HG02840 (cell line): ENCODE measurements around the gene USP47.

Experiments
- ATAC-seq: cut with Tn5 transposase; IDR thresholded peaks from one replicate; pipeline ENCODE4 v1.9.1; 2021; ENCODE audit warnings: mild to moderate bottlenecking, moderate library complexity, moderate number of reproducible peaks; ENCODE audit not compliant: unreplicated experiment, low FRiP score

Gene USP47

DNA sequence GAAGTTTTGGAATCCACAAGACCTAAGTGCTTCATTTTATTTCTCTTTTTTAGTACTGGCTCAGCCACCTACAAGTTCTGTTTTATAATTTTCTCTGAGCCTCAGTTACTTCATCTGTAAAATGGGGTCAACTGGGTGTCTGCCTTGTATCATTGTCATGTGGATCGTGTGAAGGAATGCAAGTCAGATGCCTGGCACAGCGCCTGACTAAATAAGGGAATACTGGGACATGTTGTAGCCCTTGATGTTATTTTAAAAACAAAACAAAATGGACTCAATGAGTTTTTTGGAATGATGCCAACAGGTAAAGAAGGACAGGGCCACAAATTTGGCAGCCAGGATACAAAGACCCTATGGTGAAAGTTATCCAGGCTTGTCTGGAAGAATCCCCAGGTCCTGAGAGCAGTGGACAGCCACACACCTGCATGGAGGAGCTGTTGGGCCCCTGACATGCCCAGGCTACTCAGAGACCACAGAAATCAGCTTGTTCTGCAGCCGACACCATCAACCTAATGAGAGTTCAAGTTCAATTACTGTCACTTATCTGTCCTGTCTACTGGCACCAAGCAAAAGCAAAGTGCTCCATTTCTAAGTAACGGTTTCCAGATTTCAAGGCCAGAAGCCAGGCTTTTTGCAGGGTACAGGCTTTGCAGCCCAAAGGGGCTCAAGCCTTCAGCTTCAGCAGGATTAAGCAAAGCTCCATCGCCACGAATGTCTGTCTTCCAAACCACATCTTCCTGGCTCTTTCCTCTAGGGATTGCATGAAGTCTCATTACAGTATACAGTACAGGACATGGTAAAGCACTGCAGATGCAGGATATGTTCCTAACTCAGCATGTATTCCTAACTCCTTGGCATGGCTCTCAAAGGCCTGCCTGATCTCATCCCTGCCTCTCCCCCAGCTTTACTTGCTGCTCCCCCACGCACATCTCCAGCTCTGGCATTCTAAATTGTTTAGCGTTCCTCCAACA lies 148.3 kb downstream of the USP47 start:
- no peak for ATAC-seq

DNA sequence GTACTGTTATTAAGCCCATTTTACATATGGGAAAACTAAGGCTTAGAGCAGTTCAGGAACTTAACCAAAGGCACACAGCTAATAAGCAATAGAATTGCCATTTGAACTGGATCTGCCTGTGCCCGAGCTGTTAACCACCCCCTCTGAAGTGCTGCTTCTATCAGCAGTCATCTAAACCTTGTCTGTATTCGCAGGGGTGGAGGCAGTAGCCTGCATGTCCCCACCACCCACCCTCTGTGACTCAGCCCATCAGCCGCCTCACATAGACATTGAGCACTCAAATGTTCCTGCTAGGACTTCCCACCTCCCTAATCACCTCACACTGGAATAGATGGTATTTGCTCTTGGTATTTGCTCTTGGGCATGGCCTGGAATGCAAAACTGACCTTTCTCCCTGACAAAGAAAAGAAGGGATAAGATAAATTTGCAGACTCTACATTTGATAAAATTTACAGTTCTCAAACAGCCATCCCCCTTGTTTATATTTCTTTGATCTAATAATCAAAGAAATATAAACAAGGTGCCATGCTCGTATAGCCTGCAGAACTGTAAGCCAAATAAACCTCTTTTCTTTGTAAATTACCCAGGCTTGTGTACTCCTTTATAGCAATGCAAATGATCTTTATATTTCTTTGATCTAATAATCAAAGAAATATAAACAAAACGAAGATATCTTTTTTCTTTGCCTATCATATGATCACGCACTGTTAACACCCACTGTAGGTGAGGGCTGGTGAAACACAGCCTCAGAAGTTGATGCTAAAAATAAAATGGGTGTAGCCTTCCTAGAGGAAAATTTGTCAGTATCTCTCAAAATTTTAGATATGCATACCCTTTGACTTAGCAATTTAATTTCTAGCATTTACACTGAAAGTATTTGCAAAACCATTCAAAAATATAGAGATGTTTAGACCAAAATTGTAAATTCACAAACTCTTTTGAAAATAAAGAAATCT lies 150.8 kb downstream of the USP47 start:
- ATAC-seq: no peak

DNA sequence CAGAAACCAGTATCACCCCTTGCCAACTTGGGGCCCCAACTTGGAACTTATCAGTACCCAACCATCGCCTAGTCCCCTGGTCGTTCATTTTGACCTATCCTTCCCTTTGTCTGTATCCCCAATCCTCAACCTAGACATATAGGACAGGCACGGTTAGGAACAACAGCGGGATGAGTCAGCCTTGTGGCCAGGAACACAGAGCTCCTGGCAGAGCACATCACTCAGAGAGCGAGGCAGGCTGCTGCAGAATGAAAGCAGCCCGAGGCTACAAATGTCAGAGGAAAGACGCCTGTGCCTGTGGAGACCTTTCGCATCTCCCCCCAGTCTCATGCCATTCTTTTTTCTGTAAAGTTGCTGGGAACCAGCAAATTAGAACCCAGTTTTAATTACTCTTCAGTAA lies 152.1 kb downstream of the USP47 start:
- no peak for ATAC-seq

DNA sequence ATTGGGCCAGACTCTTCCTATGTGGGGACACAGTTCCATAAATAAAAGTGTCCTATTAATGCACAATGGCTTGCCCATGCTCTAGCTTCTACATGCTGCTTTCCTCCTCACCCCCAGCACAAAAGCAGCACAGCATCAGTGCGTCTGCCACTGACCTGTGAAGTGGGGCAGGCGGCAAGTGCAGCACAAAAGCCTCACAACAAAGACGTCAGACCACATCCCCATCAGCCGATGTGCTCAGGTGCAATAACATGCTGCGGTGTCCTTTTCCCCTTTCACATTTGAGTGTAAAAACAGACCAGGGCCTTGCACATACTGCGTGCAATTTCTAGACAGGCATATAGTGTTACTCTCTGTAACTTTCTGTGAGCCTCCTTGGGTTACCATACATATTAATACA lies 153.8 kb downstream of the USP47 start:
- ATAC-seq: no peak

DNA sequence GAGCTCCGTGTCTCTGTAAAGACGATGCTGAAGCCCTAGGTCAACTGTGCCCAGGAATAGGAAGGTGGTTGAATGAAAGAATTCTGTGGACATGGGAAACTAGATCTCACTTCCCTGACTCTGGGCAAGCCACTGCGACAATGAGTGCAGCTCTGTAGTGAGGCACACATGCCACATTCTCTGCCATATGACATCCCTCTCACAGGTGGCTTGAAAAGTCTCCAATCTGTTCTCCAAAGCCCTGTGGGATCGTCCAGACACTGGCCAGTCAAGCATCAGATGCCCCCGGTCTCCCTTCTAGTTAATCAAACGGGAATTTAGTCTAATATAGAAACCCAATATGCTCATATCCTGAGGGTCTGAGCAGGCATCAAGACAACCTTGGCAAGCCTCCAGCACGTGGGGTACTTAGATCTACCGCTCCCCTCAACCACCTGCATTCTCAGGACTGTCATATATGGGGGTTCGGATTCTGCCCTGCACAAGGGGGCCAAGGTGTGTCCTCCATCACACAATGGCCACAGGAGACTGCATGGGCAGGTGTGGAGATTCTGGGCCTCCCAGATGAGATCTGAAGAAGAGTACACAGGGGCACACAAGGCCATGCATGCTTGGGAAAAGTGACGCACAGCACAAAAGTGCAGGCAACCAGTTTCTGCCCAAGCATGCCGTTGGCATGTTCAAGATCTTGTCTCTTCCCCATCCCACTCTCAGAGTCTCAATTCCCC lies 154.7 kb downstream of the USP47 start:
- no peak for ATAC-seq

DNA sequence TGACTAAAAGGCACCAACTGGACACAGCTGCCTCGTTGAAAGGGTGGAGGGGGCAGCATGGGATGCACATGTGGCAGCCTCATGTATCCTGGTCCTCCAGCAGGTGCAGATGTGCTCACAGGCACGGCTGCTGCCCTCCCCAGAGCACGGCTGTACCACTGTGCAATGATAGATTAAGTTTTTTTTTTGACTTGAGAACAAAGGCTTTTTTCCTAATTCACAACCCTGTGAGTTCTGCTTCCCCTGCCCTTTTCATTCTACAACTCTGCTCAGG lies 155.2 kb downstream of the USP47 start:
- ATAC-seq: no peak

DNA sequence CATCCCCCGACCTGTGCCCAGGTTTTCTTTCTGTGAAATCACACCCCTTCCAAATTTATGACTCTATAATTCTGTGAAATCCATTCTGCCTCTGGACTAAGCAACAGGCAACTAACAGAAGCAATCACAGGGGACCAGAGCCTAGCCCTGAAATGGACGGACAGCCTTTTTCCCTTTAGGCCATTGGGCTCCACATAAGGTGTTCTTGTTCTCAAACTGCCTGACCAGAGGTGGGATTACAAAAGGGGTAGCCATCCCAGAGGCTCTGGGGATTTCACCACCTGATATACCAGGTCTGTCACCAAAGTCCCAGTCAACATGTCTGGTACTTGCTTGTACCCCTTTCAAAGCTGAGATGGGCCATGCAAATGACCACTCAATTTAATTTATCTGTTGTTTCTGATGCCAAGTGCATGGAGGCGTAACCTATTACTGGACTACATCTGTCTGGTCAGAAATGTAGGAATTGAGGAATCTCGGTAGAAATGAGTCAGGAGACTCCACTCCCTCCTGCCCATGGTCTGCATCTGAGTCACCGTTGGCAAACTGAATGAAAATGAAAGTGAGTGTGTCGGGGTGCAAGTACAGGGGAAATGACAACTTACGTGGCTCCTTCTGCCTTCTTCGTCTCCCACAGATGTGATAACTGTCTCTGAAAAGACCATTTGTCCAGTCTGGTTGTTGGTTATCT lies 156.5 kb downstream of the USP47 start:
- ATAC-seq: no peak

DNA sequence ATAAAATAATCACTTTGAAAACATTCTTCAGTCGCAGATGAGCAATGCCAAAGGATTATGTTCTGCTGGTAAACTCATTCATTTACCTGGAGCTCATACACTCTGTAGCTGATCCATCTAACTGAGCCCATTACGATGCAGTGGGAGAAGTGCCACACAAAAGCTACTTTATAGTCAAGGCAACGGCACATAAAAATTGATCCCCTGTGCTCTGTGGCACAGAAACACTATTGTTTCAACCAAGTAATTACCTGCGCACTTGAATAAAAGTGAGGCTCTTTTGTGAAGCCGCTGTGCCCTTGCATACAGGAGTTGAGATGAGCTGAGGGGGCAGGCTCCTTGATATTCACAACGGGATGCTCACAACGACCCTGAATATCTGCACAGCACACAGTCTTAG lies 159.4 kb downstream of the USP47 start:
- ATAC-seq: no peak

DNA sequence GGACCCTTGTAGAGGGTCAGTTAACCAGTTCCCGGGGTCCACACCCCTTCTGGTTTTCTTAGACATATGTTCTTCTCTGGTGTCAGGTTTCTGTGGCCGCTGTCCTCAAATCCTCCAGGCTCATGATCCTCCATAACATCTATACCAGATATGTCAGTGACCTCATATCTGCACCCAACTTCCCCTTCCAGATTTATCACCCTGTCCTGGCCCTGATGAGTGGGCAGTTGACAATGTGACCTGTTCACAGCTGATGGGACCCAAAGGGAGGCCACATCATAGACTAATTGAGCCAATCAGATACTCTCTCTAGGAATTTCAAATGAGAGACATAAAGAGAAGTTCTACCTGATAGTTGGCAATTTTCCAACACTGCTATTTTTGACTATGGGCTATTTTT lies 161.6 kb downstream of the USP47 start:
- ATAC-seq: no peak

DNA sequence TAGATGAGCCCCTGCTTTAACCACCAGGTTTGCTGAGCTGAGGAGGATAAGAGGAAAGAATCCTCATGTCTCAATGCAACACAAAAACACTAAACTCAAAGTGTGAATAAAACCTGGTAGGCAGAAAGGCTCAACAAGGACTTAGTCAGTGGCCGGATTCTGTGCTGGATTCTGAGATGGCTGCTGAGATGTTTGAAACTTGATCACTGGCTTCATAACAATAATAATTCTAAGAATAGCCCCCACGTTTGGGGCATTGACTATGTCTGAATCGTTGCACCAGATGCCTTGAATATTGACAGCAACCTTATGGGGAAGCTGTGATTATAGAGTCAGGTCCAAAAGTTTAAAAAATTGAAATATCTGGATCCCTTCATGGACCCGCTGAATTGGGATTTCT lies 162.0 kb downstream of the USP47 start:
- no peak for ATAC-seq

DNA sequence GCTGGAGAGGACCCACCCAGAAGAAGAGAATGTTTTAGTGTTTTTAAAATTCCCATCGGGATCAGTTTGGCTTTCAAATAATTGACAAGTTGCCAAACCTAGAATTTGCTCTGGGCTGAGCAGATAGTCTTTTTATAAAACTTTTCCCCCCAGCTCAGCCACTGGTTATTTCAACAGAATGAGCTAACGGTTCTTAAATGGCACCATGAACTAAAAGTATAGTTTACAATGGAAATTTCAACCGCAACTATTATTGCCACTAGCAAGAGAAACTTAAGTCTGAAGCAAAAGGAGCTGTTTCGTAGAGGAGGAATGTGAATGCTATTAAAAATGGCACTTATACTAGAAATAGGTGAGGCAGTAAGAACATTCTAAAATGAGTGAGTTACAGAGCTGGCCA lies 163.3 kb downstream of the USP47 start:
- no peak for ATAC-seq

DNA sequence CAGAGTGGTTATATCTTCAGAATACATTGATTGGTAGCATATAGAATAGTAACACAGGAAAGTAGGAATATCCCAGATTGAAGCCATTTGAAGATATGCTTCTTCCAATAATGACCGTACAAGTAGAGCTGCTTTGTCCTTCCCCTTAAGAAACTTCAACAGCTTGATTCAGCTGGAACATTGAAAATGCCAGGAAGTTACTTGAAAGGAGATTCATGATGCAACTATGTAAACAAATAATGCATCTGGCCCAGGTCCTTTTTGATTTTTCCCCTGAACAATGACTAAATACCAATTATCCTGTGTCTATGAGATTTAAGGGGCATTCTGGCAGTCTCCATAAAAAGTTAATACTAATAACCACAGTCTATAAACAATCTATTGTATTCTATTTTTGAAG lies 163.7 kb downstream of the USP47 start:
- ATAC-seq: no peak

DNA sequence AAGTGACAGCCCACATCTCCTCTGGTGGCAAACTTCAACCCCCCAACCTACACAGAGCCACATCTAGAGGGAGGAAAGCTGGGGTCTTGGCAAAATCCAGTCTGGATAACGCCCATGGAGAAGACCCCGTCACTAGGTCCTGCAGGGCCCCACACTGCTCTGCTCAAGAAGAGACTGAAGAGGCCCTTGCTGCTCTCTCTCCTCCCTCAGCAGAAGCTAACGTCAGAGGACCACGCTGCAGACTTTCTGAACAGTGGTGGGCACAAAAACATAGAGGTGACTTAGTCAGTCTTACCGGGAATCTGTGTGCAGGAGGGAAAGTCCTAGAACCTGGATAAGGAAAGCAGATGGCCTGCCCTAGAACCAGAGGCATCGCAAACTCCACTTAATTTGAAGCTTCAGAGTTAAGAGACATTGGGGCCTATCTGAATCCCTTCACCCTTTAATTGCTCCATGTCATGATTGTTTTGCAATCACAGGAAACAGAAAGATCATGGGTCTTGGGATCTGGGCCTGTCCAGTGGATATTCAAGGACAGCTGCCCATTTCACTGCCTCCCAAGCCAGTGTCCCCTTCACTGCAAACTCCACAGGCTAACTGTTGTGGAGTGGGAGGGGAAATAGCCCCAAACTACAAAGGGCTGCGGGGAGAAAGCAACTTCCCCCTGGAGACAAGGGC lies 164.9 kb downstream of the USP47 start:
- ATAC-seq: no peak

DNA sequence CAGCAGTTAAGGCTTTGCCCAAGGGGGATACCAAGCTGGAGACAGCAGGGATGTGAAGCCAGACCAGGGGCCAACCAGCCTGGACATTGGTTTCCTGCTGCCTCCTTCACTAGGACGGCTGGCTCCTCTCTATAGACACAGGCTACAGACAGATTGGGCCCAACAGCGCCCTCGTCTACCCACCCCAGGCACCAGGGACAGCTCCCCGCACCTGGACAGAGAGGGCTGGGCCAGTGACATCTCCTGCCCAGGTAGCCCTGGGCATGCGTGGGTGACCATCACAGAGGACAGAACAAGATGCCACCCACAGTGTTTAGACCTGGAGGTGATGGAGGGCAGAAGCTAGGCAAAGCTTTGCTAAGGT lies 165.4 kb downstream of the USP47 start:
- no peak for ATAC-seq

DNA sequence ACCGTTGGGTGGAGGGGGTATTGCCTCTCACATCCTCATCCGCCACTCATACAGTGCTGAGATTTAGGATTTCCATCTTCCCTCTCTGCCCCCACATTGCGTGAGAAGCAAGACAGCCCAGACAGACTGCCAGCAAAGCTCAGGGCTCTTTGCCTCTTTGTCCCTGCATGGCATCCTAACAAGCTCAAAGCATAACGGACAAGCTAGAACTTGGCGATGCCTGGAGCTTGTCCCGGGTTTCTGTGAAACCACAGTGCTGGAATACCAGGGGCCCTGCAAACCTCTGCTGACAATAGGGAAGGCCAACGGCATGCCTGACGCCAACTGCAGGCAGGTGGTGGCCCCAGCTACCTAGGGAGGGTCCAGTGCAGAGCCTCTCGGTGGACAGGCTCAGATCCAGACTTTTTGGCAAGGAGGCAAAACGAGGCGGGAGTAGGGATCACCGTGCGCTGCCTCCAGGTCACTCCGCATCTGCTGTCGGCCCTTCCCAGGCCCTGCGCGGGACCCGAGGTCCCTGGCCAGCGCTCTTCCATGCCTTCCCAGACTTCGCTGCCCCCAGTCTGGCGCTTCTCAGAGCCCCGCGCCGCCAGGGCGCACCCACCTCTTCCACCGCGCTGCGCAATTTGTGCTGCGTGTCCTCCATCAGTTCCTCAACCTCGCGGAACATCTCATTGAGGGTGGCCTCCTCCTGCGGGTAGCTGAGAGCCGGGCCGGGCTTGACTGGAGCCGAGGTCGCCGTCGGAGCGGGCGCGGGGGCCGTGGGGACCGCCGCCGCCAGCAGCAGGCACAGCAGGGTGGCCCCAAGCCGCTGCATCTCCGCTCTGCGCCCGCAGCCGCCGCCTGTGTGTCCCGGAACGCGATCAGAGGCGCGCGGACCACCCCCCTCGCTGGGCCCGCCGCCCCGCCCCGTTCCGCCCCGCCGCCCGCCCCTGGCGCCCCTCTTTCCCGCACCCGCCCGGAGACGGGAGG lies 166.3 kb downstream of the USP47 start, which contains the start of gene DKK3:
Gene DKK3 (minus strand): TSS at position 858 of the 969 bp plus-strand sequence. CDS start 44 bp downstream, at position 814.
- no peak for ATAC-seq
